Measurements from ENCODE around the gene BMP4. TPM values are rescaled to one million over a fixed set of nuclear protein-coding genes. Genes with fewer than 3 reads are reported as not detected.
A peak's percentile ranks its signal among the peaks of the same experiment; 100 is the strongest.

Gene BMP4
- total and polyA plus RNA-seq, 2 of the 13 experiments (the other 11 are each of a cell fraction or from before 2014, with no cell fraction given), result 56.4 to 169 TPM

DNA sequence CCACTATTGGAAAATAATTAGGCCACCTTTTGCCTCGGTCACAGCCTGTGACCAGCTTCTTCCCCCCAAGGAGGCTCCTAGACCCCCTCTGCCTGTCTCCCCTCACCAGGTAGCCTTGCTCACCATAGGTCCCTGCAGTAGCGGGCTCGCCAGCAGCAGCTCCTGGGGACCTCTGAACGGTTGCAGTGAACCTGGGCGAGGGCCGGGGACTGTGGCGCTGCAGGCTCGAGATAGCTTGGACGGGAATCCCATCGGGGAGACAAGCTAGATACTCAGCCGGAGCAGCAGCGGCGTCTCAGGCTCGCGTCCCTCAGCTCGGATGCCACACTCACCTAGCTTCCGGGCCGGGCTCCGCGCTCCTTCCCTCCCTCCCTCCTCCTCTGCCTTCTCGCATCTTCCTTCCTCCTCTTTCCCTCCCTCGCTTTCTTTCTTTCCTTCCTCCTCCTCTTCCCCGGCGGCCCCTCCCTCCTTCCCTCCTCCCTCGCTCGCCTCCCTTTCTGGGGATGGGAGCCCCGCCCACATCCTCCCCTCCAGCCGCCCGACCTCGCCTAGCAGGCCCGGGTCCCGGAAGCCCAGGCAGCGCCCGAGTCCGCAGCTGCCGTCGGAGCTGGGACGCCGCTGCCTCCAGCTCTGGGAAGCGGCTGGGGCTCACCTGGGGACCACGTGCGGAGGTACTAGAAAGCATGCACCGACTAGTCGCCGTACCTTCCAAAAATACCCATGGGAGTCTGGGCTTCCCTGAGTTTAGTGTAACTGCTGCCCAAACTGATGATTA is at the start of gene BMP4 (continued):
- TF ChIP-seq, protein P1, sequence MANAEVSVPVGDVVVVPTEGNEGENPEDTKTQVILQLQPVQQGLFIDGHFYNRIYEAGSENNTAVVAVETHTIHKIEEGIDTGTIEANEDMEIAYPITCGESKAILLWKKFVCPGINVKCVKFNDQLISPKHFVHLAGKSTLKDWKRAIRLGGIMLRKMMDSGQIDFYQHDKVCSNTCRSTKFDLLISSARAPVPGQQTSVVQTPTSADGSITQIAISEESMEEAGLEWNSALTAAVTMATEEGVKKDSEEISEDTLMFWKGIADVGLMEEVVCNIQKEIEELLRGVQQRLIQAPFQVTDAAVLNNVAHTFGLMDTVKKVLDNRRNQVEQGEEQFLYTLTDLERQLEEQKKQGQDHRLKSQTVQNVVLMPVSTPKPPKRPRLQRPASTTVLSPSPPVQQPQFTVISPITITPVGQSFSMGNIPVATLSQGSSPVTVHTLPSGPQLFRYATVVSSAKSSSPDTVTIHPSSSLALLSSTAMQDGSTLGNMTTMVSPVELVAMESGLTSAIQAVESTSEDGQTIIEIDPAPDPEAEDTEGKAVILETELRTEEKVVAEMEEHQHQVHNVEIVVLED (CRISPR knock-in tag; IDR thresholded peaks at IDR 0.05; ENCODE audit: borderline replicate concordance), result no peak; the same call in 1 of the 2 replicates
- TF ChIP-seq MIER2 (CRISPR knock-in tag; IDR thresholded peaks at IDR 0.05) (no peak; the same call in 1 of the 2 replicates), RXRA (CRISPR knock-in tag; IDR thresholded peaks at IDR 0.05) (no peak; the same call in 1 of the 2 replicates), FOXM1 (CRISPR knock-in tag; IDR thresholded peaks at IDR 0.05) (no peak), ZNF768 (CRISPR knock-in tag; IDR thresholded peaks at IDR 0.05) (peak; percentile 61; the same call in 1 of the 2 replicates), HDAC1 (CRISPR knock-in tag; IDR thresholded peaks at IDR 0.05) (peak; percentile 86), RORA (CRISPR knock-in tag; IDR thresholded peaks at IDR 0.05) (no peak), SOX13 (IDR thresholded peaks at IDR 0.05) (no peak), SOX13 (CRISPR knock-in tag; conservative IDR thresholded peaks at IDR 0.05 in 1 of 2, IDR thresholded peaks at IDR 0.05 in 1 of 2) (peak in 1 of 2 experiments; percentile 66; a peak in 1 of 4 replicates)
- TF ChIP-seq, protein P2, sequence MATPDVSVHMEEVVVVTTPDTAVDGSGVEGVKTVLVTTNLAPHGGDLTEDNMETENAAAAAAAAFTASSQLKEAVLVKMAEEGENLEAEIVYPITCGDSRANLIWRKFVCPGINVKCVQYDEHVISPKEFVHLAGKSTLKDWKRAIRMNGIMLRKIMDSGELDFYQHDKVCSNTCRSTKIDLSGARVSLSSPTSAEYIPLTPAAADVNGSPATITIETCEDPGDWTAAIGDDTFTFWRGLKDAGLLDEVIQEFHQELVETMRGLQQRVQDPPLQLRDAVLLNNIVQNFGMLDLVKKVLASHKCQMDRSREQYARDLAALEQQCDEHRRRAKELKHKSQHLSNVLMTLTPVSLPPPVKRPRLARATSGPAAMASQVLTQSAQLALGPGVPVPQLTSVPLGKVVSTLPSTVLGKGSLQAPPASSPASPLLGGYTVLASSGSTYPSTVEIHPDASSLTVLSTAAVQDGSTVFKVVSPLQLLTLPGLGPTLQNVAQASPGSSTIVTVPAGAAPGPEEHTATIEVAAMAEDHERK (CRISPR knock-in tag; IDR thresholded peaks at IDR 0.05; ENCODE audit: low read depth), result no peak
- TF ChIP-seq, protein P3, sequence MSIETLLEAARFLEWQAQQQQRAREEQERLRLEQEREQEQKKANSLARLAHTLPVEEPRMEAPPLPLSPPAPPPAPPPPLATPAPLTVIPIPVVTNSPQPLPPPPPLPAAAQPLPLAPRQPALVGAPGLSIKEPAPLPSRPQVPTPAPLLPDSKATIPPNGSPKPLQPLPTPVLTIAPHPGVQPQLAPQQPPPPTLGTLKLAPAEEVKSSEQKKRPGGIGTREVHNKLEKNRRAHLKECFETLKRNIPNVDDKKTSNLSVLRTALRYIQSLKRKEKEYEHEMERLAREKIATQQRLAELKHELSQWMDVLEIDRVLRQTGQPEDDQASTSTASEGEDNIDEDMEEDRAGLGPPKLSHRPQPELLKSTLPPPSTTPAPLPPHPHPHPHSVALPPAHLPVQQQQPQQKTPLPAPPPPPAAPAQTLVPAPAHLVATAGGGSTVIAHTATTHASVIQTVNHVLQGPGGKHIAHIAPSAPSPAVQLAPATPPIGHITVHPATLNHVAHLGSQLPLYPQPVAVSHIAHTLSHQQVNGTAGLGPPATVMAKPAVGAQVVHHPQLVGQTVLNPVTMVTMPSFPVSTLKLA (IDR thresholded peaks at IDR 0.05), result peak; percentile 76
- TF ChIP-seq, protein P4, sequence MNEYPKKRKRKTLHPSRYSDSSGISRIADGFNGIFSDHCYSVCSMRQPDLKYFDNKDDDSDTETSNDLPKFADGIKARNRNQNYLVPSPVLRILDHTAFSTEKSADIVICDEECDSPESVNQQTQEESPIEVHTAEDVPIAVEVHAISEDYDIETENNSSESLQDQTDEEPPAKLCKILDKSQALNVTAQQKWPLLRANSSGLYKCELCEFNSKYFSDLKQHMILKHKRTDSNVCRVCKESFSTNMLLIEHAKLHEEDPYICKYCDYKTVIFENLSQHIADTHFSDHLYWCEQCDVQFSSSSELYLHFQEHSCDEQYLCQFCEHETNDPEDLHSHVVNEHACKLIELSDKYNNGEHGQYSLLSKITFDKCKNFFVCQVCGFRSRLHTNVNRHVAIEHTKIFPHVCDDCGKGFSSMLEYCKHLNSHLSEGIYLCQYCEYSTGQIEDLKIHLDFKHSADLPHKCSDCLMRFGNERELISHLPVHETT (CRISPR knock-in tag; conservative IDR thresholded peaks at IDR 0.05), result peak; percentile 58; the same call in 1 of the 2 replicates
- TF ChIP-seq, protein P5, sequence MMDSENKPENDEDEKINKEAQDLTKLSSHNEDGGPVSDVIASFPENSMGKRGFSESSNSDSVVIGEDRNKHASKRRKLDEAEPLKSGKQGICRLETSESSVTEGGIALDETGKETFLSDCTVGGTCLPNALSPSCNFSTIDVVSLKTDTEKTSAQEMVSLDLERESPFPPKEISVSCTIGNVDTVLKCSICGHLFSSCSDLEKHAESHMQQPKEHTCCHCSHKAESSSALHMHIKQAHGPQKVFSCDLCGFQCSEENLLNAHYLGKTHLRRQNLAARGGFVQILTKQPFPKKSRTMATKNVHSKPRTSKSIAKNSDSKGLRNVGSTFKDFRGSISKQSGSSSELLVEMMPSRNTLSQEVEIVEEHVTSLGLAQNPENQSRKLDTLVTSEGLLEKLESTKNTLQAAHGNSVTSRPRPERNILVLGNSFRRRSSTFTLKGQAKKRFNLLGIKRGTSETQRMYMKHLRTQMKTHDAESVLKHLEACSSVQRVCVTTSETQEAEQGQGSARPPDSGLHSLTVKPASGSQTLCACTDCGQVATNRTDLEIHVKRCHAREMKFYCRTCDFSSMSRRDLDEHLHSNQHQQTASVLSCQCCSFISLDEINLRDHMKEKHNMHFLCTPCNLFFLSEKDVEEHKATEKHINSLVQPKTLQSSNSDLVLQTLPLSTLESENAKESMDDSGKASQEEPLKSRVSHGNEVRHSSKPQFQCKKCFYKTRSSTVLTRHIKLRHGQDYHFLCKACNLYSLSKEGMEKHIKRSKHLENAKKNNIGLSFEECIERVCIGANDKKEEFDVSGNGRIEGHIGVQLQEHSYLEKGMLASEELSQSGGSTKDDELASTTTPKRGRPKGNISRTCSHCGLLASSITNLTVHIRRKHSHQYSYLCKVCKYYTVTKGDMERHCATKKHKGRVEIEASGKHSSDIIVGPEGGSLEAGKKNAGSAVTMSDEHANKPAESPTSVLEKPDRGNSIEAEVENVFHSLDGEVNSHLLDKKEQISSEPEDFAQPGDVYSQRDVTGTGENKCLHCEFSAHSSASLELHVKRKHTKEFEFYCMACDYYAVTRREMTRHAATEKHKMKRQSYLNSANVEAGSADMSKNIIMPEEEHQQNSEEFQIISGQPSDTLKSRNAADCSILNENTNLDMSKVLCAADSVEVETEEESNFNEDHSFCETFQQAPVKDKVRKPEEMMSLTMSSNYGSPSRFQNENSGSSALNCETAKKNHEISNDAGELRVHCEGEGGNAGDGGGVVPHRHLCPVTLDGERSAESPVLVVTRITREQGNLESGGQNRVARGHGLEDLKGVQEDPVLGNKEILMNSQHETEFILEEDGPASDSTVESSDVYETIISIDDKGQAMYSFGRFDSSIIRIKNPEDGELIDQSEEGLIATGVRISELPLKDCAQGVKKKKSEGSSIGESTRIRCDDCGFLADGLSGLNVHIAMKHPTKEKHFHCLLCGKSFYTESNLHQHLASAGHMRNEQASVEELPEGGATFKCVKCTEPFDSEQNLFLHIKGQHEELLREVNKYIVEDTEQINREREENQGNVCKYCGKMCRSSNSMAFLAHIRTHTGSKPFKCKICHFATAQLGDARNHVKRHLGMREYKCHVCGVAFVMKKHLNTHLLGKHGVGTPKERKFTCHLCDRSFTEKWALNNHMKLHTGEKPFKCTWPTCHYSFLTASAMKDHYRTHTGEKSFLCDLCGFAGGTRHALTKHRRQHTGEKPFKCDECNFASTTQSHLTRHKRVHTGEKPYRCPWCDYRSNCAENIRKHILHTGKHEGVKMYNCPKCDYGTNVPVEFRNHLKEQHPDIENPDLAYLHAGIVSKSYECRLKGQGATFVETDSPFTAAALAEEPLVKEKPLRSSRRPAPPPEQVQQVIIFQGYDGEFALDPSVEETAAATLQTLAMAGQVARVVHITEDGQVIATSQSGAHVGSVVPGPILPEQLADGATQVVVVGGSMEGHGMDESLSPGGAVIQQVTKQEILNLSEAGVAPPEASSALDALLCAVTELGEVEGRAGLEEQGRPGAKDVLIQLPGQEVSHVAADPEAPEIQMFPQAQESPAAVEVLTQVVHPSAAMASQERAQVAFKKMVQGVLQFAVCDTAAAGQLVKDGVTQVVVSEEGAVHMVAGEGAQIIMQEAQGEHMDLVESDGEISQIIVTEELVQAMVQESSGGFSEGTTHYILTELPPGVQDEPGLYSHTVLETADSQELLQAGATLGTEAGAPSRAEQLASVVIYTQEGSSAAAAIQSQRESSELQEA (CRISPR knock-in tag; IDR thresholded peaks at IDR 0.05; ENCODE audit: not compliant biosample characterization), result no peak

Measured in HepG2 (cell line).